SJSA1 (cell line): Measurements from ENCODE around the gene CDK13. TPM values are rescaled to one million over a fixed set of nuclear protein-coding genes. Genes with fewer than 3 reads are reported as not detected.
"Not testable (repeated sequence)": the region's sequence is repeated elsewhere in the genome, so short reads cannot be mapped to it uniquely, and the experiment has no call there.

Experiments
- DNase-seq, 2 experiments: peaks; one replicate each; pipeline ENCODE4 v3.0.0-alpha.2; 2015 to 2020; ENCODE audit warnings: low spot score in 2 of 2, low read depth in 1 of 2
- H3K27ac ChIP-seq: fragments of 250-450 bp; sonication (Bioruptor Pico); 2 replicates; pipeline ENCODE4 v1.5.1; 2020; ENCODE audit warnings: mild to moderate bottlenecking, moderate library complexity
- H3K27me3 ChIP-seq: fragments of 250-450 bp; sonication (Bioruptor Pico); replicated peaks from 2 replicates; pipeline ENCODE4 v1.5.1; 2020; ENCODE audit warnings: mild to moderate bottlenecking, moderate library complexity
- H3K36me3 ChIP-seq: fragments of 250-450 bp; sonication (Bioruptor Pico); 2 replicates; pipeline ENCODE4 v1.5.1; 2020; ENCODE audit warnings: mild to moderate bottlenecking
- H3K4me1 ChIP-seq: fragments of 250-450 bp; sonication (Bioruptor Pico); replicated peaks from 2 replicates; pipeline ENCODE4 v1.6.1; 2021; ENCODE audit warnings: mild to moderate bottlenecking
- H3K4me3 ChIP-seq: fragments of 250-450 bp; sonication (Bioruptor Pico); 2 replicates; pipeline ENCODE4 v1.5.1; 2020; ENCODE audit warnings: mild to moderate bottlenecking
- H3K9me3 ChIP-seq: fragments of 250-450 bp; sonication (Bioruptor Pico); replicated peaks from 2 replicates; pipeline ENCODE4 v1.5.1; 2020; ENCODE audit warnings: mild to moderate bottlenecking
- total RNA-seq: library from RNA; depleted of rRNA; stranded (reverse); fragments of >200 nt; shearing (Covaris generic); gene quantifications from 2 replicates; pipeline ENCODE4 v1.2.3, GENCODE V29; 2014; rRNA removed

CDK13 gene
- total RNA-seq, 1 experiment from 2014 or later, result 37.8 TPM

GRCh38 chr7:40145596-40146130 lies 195.6 kb downstream of the CDK13 start:
- not testable (repeated sequence) for H3K4me3 ChIP-seq, DNase-seq, H3K4me1 ChIP-seq, H3K9me3 ChIP-seq, H3K27ac ChIP-seq, H3K27me3 ChIP-seq, H3K36me3 ChIP-seq

GRCh38 chr7:40147371-40148246 lies 197.6 kb downstream of the CDK13 start:
- peak; percentile 63 to 68 for DNase-seq
- no peaks in the 10 kb centered on the region for H3K27me3 ChIP-seq
- no peak overlapping the region for H3K4me3 ChIP-seq
- no peaks in the 10 kb centered on the region for H3K36me3 ChIP-seq
- H3K9me3 ChIP-seq, result peaks cover 5% of the 10 kb centered on the region
- peaks cover 3% of the 10 kb centered on the region; the same call in 1 of the 2 replicates for H3K4me1 ChIP-seq
- H3K27ac ChIP-seq, result peak overlapping the region; percentile 49

- not testable (repeated sequence) for H3K4me1 ChIP-seq, DNase-seq, H3K27ac ChIP-seq, H3K27me3 ChIP-seq, H3K36me3 ChIP-seq, H3K9me3 ChIP-seq, H3K4me3 ChIP-seq
Measured at GRCh38 chr7:40148247-40148580, 198.2 kb downstream of the CDK13 start.

GRCh38 chr7:40148671-40149070 lies 198.6 kb downstream of the CDK13 start:
- Histone ChIP-seq H3K9me3 (peaks cover 5% of the 10 kb centered on the region), H3K27ac (no peak overlapping the region), H3K4me3 (no peak overlapping the region), H3K36me3 (no peaks in the 10 kb centered on the region), H3K27me3 (no peaks in the 10 kb centered on the region), H3K4me1 (peaks cover 3% of the 10 kb centered on the region; the same call in 1 of the 2 replicates)
- no peak for DNase-seq

Other genes starting within 250 kb of the CDK13 start
- 40.1 and 53.2 TPM in 2 replicates for gene MPLKIP, start 184.4 kb downstream of the CDK13 start, total RNA-seq
- 17.1 and 20.5 TPM in 2 replicates for gene SUGCT, start 184.7 kb downstream of the CDK13 start, total RNA-seq